NCI-H2196 (cell line): ENCODE data around the gene KRT80.

Experiments used
- DNase-seq: peaks from one replicate; lab custom pipeline; 2025; ENCODE audit not compliant: unreplicated experiment; lab: John Stamatoyannopoulos, UW

Gene KRT80

GRCh38 chr12:52156757-52157565, 34.9 kb downstream of the KRT80 start:
- DNase-seq = peak; percentile 84

GRCh38 chr12:52156311-52156710, 35.5 kb downstream of the KRT80 start:
- DNase-seq = no peak

- peak; percentile 26 for DNase-seq
These were observed 36.6 kb downstream of the KRT80 start for GRCh38 chr12:52155048-52155868.

- no peak for DNase-seq
These were observed 38.9 kb downstream of the KRT80 start for GRCh38 chr12:52152905-52153317.

GRCh38 chr12:52151837-52152783, 39.7 kb downstream of the KRT80 start:
- DNase-seq = no peak

GRCh38 chr12:52151153-52151836, 40.5 kb downstream of the KRT80 start:
- no peak for DNase-seq

- no peak for DNase-seq
These were observed 42.1 kb downstream of the KRT80 start for GRCh38 chr12:52149651-52150241.

- DNase-seq = no peak
These were observed 42.6 kb downstream of the KRT80 start for GRCh38 chr12:52149182-52149641.

GRCh38 chr12:52148464-52149181, 43.2 kb downstream of the KRT80 start:
- DNase-seq = peak; percentile 51

GRCh38 chr12:52147964-52148463, 43.8 kb downstream of the KRT80 start:
- no peak for DNase-seq

- peak; percentile 14 for DNase-seq
These were observed 44.3 kb downstream of the KRT80 start for GRCh38 chr12:52147367-52147963.

GRCh38 chr12:52146822-52147366, 44.9 kb downstream of the KRT80 start:
- no peak for DNase-seq

GRCh38 chr12:52146089-52146821, 45.6 kb downstream of the KRT80 start:
- no peak for DNase-seq

GRCh38 chr12:52145228-52146088, 46.4 kb downstream of the KRT80 start:
- DNase-seq = no peak

- no peak for DNase-seq
These were observed 47.1 kb downstream of the KRT80 start for GRCh38 chr12:52144512-52145227.

- no peak for DNase-seq
These were observed 49.4 kb downstream of the KRT80 start for GRCh38 chr12:52142431-52142830.
